GM18861 (cell line): Measurements from ENCODE around the gene GPATCH1.
"Not testable (repeated sequence)": the region's sequence is repeated elsewhere in the genome, so short reads cannot be mapped to it uniquely, and the experiment has no call there.

Experiments used
- ATAC-seq: cut with Tn5 transposase; IDR thresholded peaks from one replicate; pipeline ENCODE4 v1.9.1; 2021; ENCODE audit not compliant: unreplicated experiment

Gene GPATCH1, protein sequence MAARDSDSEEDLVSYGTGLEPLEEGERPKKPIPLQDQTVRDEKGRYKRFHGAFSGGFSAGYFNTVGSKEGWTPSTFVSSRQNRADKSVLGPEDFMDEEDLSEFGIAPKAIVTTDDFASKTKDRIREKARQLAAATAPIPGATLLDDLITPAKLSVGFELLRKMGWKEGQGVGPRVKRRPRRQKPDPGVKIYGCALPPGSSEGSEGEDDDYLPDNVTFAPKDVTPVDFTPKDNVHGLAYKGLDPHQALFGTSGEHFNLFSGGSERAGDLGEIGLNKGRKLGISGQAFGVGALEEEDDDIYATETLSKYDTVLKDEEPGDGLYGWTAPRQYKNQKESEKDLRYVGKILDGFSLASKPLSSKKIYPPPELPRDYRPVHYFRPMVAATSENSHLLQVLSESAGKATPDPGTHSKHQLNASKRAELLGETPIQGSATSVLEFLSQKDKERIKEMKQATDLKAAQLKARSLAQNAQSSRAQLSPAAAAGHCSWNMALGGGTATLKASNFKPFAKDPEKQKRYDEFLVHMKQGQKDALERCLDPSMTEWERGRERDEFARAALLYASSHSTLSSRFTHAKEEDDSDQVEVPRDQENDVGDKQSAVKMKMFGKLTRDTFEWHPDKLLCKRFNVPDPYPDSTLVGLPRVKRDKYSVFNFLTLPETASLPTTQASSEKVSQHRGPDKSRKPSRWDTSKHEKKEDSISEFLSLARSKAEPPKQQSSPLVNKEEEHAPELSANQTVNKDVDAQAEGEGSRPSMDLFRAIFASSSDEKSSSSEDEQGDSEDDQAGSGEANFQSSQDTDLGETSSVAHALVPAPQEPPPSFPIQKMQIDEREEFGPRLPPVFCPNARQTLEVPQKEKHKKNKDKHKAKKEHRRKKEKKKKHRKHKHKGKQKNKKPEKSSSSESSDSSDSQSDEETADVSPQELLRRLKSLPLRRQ

DNA sequence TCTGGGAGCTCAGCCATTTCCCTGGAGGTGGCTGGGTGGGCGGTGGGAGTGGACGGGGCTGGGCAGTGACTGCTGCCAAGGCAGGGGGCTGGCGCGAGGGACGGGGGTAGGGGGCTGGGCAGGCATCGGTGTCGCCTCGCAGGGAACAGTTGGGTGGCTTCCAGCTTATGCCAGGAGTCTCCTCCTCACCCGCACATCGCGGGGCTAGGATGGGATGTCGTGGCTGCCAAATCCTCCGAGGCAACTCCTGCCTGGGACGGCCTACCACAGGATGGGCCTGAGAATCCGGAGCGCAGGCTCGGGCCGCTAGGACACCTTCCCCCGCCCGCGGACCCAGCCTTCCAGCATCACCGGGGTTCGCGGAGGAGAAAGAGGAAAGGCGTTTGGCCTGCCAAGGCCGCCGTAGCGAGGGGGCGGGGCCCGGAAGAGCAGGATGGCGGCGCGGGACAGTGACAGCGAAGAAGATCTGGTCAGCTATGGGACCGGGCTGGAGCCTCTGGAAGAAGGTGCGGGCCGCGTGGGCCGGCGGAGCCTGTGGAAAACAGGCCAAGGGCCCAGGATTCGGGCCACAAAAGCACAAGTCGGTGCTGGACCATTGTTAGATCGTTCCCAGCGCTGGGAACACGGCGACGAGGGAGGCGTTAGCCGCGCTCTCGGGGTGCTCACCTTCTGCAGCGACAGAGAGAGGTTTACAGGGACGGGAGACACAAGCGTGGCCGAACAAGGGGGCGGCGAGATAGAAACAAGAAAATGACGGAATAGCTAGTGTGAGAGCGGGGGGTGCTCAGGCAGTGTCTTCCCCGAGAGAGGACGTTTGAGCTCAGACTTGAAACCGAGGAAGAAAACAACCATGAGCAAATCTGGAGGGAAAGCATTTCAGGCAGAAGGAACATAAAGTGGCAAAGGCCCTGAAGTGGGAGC, at the start of gene GPATCH1:
TSS of gene GPATCH1 (plus strand) at position 421 of the 921 bp plus-strand sequence. CDS start at position 434, 13 bp downstream.
- ATAC-seq = peak; percentile 65

DNA sequence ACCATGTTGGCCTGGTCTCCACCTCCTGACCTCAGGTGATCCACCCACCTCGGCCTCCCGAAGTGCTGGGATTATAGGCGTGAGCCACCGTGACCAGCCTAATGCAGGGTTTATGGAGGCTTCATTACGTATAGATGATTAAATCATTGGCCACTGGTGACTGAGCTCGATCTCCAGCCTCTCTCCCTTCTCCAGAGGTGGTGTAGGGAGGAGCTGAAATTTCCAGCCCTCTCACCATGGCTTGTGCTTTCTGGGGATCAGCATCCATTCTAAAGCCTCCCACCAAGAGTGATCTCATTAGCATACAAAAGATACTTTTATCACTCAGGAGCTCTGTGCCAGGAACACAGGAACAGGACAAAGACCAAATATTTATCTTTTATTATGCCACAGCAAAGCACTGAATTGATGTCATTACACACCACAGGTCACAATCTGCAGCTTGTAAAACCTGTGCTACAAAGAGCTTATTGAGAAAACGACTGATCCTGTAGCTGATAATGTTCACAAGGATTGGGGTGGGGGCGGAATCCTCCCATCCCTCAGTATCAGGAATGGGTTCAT, 48.7 kb upstream of the GPATCH1 start:
- ATAC-seq = no peak

DNA sequence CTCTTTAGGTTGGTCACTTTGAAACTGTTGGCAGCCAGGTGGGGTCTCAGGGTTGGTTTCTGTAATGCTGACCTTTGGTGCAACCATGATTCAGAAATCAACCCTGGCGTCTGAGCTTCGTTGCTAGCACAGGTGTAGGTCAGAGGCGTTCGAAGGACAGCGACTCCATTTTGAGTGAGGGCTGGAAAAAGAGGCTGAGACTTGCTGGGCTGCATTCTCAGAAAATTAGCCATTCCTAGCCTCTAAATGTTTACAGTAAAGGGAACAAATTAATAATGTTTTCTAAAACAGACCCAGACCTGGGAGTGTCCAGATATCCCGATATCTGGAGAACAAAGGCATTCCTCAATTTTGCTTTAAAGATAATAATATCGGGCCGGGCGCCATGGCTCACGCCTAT, 45.5 kb upstream of the GPATCH1 start:
- no peak for ATAC-seq

DNA sequence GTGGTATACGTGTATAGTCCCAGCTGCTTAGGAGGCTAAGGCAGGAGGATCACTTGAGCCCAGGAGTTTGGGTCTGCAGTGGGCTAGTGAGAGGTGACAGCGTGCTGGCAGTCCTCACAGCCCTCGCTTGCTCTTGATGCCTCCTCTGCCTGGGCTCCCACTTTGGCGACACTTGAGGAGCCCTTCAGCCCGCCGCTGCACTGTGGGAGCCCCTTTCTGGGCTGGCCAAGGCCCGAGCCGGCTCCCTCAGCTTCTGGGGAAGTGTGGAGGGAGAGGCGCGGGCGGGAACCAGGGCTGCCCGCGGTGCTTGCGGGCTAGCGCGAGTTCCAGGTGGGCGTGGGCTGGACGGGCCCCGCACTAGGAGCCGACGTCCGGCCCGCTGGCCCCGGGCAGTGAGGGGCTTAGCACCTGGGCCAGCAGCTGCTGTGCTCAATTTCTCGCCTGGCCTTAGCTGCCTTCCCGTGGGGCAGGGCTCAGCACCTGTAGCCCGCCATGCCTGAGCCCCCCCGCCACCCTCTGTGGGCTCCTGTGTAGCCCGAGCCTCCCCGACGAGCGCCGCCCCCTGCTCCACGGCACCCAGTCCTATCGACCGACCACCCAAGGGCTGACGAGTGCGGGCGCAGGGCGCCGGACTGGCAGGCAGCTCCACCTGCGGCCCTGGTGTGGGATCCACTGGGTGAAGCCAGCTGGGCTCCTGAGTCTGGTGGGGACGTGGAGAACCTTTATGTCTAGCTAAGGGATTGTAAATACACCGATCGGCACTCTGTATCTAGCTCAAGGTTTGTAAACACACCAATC, 44.4 kb upstream of the GPATCH1 start:
- ATAC-seq = not testable (repeated sequence)

DNA sequence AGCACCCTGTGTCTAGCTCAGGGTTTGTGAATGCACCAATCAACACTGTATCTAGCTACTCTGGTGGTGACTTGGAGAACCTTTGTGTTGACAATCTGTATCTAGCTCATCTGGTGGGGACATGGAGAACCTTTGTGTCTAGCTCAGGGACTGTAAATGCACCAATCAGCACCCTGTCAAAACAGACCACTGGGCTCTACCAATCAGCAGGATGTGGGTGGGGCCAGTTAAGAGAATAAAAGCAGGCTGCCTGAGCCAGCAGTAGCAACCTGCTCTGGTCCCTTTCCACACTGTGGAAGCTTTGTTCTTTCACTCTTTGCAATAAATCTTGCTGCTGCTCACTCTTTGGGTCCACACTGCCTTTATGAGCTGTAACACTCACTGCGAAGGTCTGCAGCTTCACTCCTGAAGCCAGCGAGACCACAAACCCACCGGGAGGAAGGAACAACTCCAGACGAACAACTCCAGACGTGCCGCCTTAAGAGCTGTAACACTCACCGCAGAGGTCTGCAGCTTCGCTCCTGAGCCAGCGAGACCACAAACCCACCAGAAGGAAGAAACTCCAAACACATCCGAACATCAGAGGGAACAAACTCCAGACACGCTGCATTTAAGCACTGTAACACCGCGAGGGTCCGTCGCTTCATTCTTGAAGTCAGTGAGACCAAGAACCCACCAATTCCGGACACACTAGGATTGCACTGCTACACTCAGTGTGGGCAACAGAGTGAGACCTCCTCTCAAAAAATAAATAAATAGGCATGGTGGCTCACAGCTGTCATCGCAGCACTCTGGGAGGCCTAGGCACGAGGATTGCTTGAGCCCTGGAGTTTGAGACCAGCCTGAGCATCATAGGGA, 43.6 kb upstream of the GPATCH1 start:
- not testable (repeated sequence) for ATAC-seq

DNA sequence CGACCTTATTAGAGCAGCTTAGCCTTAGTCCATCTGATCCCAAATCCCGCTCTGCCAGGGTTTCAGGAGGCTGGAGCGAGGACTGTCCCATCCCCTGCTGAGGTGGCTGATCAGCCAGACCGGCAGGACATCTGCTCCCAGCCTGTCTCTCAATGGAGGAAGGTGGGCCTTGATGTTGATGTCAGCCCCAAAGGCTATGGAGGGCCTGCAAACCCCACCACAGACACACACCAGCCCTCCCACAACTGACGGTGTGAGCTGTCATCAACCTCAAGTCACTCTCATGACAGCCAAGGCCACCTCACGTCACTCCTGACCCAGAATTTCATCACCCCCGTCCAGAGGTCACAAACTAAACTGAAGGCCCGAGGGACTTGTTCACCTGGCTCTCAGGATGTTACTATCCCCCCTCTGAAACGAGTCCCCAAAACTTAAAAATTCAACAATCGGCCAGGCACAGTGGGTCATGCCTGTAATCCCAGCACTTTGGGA, 41.8 kb upstream of the GPATCH1 start:
- no peak for ATAC-seq

DNA sequence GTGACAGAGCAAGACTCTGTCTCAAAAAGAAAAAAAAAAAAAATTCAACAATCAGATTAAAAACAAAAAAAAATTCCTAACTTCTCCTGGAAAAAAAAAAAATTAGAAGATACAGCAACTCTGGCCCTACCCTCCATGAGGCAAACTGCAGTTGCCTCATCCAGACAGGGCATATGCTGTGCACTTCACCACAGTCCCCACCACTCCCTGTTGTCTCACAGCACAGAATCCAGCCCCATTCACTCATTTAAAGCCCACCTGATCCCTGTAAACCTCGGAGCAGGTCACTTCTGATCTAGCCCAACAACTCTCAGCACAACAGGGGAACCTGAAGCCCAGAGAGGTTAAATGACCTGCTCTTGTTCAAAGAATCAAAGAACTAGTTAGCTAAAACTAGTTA, 41.2 kb upstream of the GPATCH1 start:
- no peak for ATAC-seq

DNA sequence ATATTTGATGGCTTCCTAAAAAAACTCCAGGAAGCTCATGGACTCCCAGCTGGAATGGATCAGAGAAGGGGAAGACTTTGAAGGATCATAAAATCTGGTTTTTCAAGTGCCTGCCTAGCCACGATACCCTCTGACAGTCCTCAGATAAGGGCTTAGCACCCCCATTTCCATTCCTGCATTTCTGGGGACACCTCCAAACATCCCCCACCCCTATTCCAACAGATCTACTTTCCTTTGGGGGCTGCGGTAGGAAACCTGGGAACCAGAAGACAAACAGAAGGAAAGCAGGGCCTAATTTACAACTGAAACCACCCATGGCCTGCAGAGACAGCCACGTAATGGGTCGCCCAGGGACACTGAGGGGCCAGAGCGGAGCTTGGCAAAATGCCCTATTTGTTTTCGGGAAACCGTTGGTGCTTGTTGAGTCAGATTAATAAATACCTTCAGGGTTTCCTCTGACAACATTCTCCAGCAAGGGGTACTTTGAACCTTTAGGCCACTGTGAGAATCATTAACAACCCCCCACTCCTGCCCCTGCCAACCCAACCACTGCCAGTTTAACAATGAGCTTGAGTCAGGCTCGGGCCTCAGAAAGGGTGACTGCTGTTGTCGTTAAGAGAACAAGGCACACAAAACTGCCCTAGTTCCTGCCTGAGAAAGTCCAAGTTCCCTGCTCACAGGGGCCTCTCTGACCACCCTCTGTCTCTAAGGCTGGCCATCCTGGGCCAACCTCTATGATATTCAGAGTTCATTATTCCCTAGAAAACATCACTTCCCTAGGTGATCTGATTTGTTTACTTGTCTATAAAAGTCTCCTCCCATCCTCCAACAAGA, 39.8 kb upstream of the GPATCH1 start:
- ATAC-seq = no peak

DNA sequence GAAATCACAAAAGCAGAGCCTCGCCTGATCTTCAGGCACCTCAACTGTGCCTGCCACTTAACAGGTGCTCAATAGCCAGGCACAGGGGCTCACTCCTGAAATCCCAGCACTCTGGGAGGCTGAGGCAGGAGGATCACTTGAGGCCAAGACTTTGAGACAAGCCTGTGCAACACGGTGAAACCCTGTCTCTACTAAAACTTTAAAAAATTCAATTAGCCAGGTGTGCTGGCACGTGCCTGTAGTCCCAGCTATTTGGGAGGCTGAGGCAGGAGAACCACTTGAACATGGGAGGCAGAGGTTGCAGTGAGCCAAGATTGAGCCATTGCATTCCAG, 39.2 kb upstream of the GPATCH1 start:
- ATAC-seq = not testable (repeated sequence)

DNA sequence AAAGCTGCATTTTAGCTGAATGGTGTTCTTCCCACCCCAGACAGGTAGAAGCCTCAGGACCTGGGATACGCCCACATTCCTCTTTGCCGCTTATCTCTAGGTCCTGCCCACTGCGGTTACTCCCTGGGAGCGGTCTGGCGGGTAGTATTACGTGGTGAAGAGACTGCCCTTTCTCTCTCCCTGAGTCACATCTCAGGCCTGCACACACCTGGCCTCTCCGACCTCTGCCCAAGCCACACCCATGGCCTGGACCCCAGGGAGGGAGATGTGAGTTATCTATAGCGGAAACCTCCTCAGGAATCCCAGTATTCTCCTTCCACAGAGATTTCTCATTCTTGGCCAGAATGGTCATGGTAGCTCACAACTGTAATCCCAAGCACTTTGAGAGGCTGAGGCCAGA, 33.6 kb upstream of the GPATCH1 start:
- ATAC-seq = no peak

DNA sequence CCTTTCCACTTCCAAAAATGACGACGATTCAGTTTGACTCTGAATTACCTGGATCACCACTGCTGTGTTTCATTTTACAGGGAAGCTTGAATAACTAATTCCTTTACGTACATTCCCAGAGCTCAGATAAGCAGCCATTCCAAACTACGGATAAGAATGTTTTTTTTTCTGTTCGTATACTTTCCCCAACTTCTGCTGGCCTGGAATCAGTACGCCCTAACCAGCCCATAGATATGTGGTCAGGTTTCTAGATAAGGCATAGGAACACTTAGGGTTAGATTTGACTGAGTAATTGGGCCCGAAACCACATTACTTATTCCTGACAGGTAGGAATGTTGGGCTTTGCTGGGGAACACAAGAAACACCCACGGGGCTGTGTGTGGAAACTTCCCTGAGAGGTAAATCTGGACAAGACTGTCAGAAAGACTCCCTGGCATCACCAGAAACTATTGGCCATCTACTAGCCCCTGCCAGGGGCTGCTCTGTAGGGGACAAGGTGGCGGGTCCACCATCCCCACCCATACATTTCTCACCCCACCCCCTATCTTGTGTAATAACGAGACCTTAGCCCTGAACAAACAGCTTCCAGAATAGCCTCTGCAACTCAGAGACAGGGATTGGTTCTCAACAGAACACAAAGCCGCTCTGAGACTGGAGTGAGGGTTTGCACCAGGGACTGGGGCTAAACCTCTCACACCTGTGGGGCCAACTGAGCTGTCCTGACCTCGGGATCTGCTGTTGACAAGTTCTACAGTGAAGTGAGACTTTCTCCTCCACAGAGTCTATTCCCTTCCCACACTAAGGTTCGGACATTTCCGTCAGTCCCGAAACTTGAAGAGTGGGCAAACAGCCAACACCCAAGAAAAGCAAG, 31.9 kb upstream of the GPATCH1 start:
- ATAC-seq = no peak

DNA sequence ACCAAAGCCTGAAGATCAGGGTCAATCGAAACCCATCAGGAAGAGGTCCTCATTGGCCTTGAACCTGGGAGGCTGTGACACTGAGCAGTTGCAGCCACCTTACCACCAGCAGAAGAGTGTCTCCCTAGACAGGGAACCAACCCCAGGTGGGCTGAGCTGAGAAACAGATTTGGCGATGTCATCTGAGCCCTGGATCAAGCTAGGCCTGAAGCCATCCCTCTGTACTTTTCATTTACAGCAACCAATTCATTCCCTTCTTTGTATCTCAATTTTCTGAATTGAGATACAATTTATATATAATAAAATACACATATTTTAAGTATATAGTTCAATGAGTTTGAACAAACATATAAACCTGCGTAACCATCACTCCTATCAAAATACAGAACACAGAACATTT, 30.9 kb upstream of the GPATCH1 start:
- ATAC-seq = no peak

DNA sequence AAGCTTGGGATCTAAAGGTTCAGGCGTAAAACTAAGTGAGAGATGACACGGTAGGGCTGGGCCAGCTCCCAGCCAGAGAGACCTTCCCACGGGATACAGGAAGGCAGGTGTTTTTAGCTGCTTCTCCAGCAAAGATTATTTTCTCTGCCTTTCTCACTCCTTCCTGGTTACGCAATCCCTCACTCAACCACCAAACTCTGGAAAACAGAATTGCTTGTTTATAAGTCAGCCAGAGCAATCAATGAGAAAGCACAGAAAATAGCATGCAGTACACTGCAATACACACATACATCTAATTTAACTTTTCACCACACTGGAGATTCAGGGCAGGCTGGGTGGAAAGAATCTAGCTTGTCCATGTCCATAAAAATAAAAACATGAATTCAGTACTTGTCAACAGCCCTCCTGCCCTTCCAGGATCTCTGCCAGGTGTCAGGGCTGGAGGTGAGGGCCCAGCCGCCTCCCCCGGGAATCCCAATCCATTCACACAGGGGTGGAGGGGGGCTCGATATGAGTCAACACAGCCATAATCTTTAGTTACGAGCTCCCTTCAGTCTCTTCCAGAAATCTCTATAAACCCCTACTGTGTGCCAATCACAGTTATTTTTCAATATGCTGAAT, 28.5 kb upstream of the GPATCH1 start:
- ATAC-seq = no peak

DNA sequence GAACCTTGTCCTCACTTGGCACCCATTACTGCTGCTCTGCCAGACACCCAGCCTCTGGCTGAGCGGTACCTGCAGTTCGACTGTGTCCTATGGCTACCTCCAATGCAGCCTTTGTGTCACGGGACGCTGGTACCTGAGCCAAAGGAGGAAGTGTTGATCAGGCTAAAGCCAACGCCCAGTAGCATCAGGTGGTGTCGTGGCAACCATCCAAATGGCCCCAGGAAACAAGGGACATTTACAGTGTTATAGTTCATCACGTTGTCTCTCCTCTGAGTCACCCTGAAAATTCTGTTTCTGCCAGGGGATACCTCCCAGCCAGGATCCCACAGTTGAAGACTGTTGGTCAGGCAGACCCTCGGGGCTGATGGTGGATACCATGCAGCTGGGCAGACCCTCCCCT, 26.4 kb upstream of the GPATCH1 start:
- no peak for ATAC-seq

DNA sequence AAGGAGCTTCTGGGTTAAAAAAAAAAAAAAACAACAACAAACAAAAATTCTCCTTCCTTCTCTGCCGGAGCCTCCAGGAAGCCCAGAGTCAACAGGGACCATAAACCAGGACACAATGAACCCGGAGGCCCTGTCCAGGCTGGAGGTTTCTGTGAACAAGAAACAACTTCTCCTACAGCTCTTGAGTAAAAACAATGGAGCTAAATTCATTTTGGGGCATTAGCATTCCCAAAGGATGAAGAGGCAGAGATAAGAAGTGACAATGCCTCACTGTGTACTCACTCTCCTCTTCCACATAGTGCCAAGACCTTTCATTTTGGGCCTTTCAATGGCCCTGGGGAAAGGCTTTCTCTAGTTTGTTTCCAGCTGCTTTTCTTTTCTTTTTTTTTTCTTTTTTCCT, 25.3 kb upstream of the GPATCH1 start:
- ATAC-seq = no peak

DNA sequence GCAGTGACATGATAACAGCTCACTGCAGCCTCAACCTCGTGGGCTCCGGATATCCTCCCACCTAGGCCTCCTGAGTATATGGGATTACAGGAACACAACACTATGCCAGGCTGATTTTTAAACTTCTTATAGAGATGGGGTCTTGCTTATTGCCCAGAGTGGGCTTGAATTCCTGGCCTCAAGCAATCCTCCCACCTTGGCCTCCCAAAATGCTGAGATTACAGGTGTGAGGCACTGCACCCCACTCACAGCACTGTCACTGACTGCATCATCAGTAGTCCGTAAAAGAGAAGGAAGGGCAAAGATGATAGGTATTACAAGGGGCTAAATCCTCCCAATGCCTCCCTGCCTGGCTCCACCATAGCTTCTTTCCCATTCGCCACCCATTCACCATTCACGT, 20.4 kb upstream of the GPATCH1 start:
- ATAC-seq = no peak

DNA sequence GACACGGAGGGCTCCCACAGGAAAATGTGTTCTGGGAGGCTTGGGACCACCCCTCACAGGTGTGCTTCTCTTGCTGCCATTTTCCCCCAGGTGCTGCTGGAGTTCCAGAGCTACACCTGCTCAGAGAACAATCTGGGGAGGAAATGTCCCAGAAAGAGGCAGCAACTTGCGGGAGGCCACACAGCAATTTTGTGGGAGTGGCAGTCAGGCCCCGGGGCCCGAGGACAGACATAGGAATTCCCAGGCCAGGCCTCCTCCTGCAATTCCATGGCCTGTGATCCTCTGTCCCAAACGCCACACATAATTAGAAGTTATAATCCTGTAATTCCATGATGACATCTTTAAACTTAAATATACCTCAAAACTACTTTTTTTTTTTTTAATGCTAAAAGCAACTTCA, 18.1 kb upstream of the GPATCH1 start:
- no peak for ATAC-seq
